Fibroblast of lung (primary cell): ENCODE results near the gene USF1. TPM values are rescaled to one million over a fixed set of nuclear protein-coding genes. Genes with fewer than 3 reads are reported as not detected.
A peak's percentile ranks its signal among the peaks of the same experiment; 100 is the strongest.

Experiments used
- DNase-seq, 2 donors: peaks; one replicate each; pipeline versions ENCODE4 v3.0.0 to v3.0.0-alpha.2; 2010; ENCODE audit warnings: low read depth in 2 of 2
- H2AFZ ChIP-seq: 2 replicates; pipeline ENCODE4 v1.5.1; 2012; ENCODE audit warnings: low read length, control low read depth, inconsistent platforms
- H3K27ac ChIP-seq: 2 replicates; pipeline ENCODE4 v1.5.1; 2011; ENCODE audit warnings: low read length, control low read depth; ENCODE audit not compliant: insufficient read depth
- H3K27me3 ChIP-seq: 2 replicates; pipeline ENCODE4 v1.5.1; 2011; ENCODE audit warnings: mild to moderate bottlenecking, low read length; ENCODE audit not compliant: control insufficient read depth, insufficient read depth
- H3K36me3 ChIP-seq: 2 replicates; pipeline ENCODE4 v1.5.1; 2011; ENCODE audit warnings: low read length; ENCODE audit not compliant: control insufficient read depth, insufficient read depth
- H3K4me1 ChIP-seq: 2 replicates; pipeline ENCODE4 v1.5.1; 2011; ENCODE audit warnings: low read length; ENCODE audit not compliant: control insufficient read depth, insufficient read depth; ENCODE audit errors: extremely low read depth
- H3K4me2 ChIP-seq: 2 replicates; pipeline ENCODE4 v1.5.1; 2011; ENCODE audit warnings: low read length, control low read depth; ENCODE audit not compliant: insufficient read depth; ENCODE audit errors: extremely low read depth
- H3K4me3 ChIP-seq, 4 experiments: fragments of 200-600 bp in 1 of 4; sonication (generic) in 1 of 4; replicated peaks in 1 of 4; 2 replicates each; pipeline ENCODE4 v1.5.1; 2011 to 2016; ENCODE audit warnings: low read length in 4 of 4, low read depth in 3 of 4, mild to moderate bottlenecking in 3 of 4, control low read depth in 2 of 4, inconsistent platforms in 1 of 4, mixed read lengths in 1 of 4; ENCODE audit not compliant: insufficient read depth in 1 of 4; ENCODE audit errors: control extremely low read depth in 1 of 4
- H3K79me2 ChIP-seq: 2 replicates; pipeline ENCODE4 v1.5.1; 2012; ENCODE audit warnings: mild to moderate bottlenecking, low read length, inconsistent platforms; ENCODE audit not compliant: control insufficient read depth, insufficient read depth
- H3K9ac ChIP-seq: 2 replicates; pipeline ENCODE4 v1.5.1; 2011; ENCODE audit warnings: mild to moderate bottlenecking, low read length, control low read depth; ENCODE audit not compliant: insufficient read depth
- H3K9me3 ChIP-seq: 2 replicates; pipeline ENCODE4 v1.5.1; 2012; ENCODE audit warnings: low read depth, low read length; ENCODE audit not compliant: control insufficient read depth, insufficient read depth
- H4K20me1 ChIP-seq: 2 replicates; pipeline ENCODE4 v1.5.1; 2011; ENCODE audit warnings: low read length; ENCODE audit not compliant: control insufficient read depth, insufficient read depth; ENCODE audit errors: extremely low read depth
- EZH2 ChIP-seq: IDR thresholded peaks from 2 replicates; pipeline ENCODE4 v1.5.1; 2012; ENCODE audit warnings: low read length, control low read depth, mild to moderate bottlenecking; ENCODE audit errors: missing control alignments
- polyA plus RNA-seq, 2 donors: library from polyadenylated mRNA; depleted of rRNA in 1 of 2; stranded (reverse) in 1 of 2; unstranded in 1 of 2; fragments of >200 nt; gene quantifications; 2 replicates each; pipeline ENCODE4 v1.2.1, GENCODE V29; 2011 to 2012; ENCODE audit warnings: missing spikeins in 1 of 2
- total RNA-seq: library from RNA; depleted of rRNA; stranded (reverse); fragments of >200 nt; gene quantifications from 2 replicates; pipeline ENCODE4 v1.2.1, GENCODE V29; 2014
- TF ChIP-seq, protein P1 (sequence below), 2 donors: IDR thresholded peaks in 1 of 2; conservative IDR thresholded peaks in 1 of 2; 1 replicate in 1 of 2; 2 replicates in 1 of 2; pipeline ENCODE4 v1.5.1; 2011 to 2012; ENCODE audit warnings: low read length in 2 of 2, control low read depth in 1 of 2, inconsistent platforms in 1 of 2, low read depth in 1 of 2, mild to moderate bottlenecking in 1 of 2

The USF1 gene
- total and polyA plus RNA-seq, 2 donors (not counting 1 experiment from before 2014, with no cell fraction given), result 23.9 to 80.1 TPM

GRCh38 chr1:161084597-161084988 lies 38.8 kb upstream of the USF1 start:
- no peaks in the 10 kb centered on the region for H3K9me3 ChIP-seq
- no peak overlapping the region for H3K27ac ChIP-seq
- H3K4me1 ChIP-seq, result peaks cover 21% of the 10 kb centered on the region
- no peaks in the 10 kb centered on the region for H3K36me3 ChIP-seq
- H4K20me1 ChIP-seq, result no peaks in the 10 kb centered on the region
- no peak overlapping the region for H2AFZ ChIP-seq
- H3K79me2 ChIP-seq, result no peaks in the 10 kb centered on the region
- H3K9ac ChIP-seq, result no peak overlapping the region
- no peaks in the 10 kb centered on the region for H3K27me3 ChIP-seq
- TF ChIP-seq, protein P1, sequence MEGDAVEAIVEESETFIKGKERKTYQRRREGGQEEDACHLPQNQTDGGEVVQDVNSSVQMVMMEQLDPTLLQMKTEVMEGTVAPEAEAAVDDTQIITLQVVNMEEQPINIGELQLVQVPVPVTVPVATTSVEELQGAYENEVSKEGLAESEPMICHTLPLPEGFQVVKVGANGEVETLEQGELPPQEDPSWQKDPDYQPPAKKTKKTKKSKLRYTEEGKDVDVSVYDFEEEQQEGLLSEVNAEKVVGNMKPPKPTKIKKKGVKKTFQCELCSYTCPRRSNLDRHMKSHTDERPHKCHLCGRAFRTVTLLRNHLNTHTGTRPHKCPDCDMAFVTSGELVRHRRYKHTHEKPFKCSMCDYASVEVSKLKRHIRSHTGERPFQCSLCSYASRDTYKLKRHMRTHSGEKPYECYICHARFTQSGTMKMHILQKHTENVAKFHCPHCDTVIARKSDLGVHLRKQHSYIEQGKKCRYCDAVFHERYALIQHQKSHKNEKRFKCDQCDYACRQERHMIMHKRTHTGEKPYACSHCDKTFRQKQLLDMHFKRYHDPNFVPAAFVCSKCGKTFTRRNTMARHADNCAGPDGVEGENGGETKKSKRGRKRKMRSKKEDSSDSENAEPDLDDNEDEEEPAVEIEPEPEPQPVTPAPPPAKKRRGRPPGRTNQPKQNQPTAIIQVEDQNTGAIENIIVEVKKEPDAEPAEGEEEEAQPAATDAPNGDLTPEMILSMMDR (conservative IDR thresholded peaks at IDR 0.05 in 1 of 2, IDR thresholded peaks at IDR 0.05 in 1 of 2; ENCODE audit: low read depth in 1 of 2, low read length in 2 of 2), result no peak
- no peak for TF ChIP-seq EZH2
- no peak overlapping the region for H3K4me3 ChIP-seq
- DNase-seq, result no peak
- no peak overlapping the region for H3K4me2 ChIP-seq

GRCh38 chr1:161083748-161084596 lies 38.2 kb upstream of the USF1 start:
- TF ChIP-seq EZH2, result no peak
- TF ChIP-seq, protein P1 (conservative IDR thresholded peaks at IDR 0.05 in 1 of 2, IDR thresholded peaks at IDR 0.05 in 1 of 2; ENCODE audit: low read depth in 1 of 2, low read length in 2 of 2), result no peak
- peak overlapping the region; percentile 67 for H3K27ac ChIP-seq
- H3K27me3 ChIP-seq, result no peaks in the 10 kb centered on the region
- peak overlapping the region; percentile 44 for H3K9ac ChIP-seq
- H4K20me1 ChIP-seq, result no peaks in the 10 kb centered on the region
- H3K9me3 ChIP-seq, result no peaks in the 10 kb centered on the region
- no peak overlapping the region for H3K4me2 ChIP-seq
- no peak overlapping the region for H3K4me3 ChIP-seq
- no peaks in the 10 kb centered on the region for H3K79me2 ChIP-seq
- H3K4me1 ChIP-seq, result peaks cover 21% of the 10 kb centered on the region
- peak overlapping the region; percentile 16 for H2AFZ ChIP-seq
- peak; percentile 19 to 59 for DNase-seq
- no peaks in the 10 kb centered on the region for H3K36me3 ChIP-seq

DNA sequence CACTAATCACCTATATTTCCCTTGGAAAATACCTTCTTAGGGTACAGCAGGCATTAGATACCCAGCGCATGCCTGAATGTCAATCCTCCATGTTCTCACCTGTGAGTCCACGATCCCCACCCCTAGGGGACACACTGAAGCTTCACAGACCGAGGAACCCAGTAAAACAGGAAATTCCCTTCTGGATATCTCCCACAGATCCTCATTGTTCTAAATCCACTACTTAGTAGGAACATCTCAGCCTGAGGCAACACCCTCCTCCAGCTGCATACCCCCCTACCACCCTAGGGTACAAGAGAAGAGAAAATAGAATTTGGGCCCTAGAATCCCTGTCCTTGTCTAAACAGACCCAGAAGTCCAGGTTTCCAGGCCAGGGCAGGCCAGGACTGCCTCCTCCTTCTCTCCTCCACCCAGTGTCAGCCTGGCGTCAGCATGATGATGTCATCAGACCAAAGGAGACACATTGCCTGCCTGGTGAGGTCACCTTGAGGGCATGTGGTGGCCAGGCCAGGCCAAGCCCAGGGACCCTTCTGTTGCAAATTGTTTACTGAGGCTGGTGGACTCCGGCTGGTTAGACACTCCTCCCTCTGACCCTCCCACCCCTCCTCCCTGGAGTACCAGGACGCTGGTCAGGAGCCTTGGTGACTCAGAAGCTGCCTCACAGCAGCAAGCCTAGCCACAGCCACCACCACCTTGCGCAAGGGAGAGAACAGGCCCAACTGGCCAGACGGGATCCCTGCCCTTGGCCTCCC lies 37.4 kb upstream of the USF1 start:
- no peak for TF ChIP-seq EZH2
- TF ChIP-seq, protein P1 (conservative IDR thresholded peaks at IDR 0.05 in 1 of 2, IDR thresholded peaks at IDR 0.05 in 1 of 2; ENCODE audit: low read depth in 1 of 2, low read length in 2 of 2), result no peak
- peak overlapping the region; percentile 44 for H3K4me2 ChIP-seq
- H3K4me3 ChIP-seq, result no peak overlapping the region
- no peaks in the 10 kb centered on the region for H3K27me3 ChIP-seq
- H3K27ac ChIP-seq, result peak overlapping the region; percentile 73
- H3K9me3 ChIP-seq, result no peaks in the 10 kb centered on the region
- H3K4me1 ChIP-seq, result peaks cover 19% of the 10 kb centered on the region
- no peaks in the 10 kb centered on the region for H3K36me3 ChIP-seq
- H2AFZ ChIP-seq, result peak overlapping the region; percentile 91
- no peaks in the 10 kb centered on the region for H3K79me2 ChIP-seq
- DNase-seq, result peak; percentile 93 to 96
- H4K20me1 ChIP-seq, result no peaks in the 10 kb centered on the region
- peak overlapping the region; percentile 44 for H3K9ac ChIP-seq
